Upper lobe of right lung (tissue), 1 donor: ENCODE data around the gene PAEP. TPM values are rescaled to one million over a fixed set of nuclear protein-coding genes. Genes with fewer than 3 reads are reported as not detected.
A peak's percentile ranks its signal among the peaks of the same experiment; 100 is the strongest.

Experiments
- ATAC-seq: fragments of 200-7000 bp; cut with Tn5 transposase; one replicate; pipeline ENCODE4 v1.9.1; 2020; ENCODE audit warnings: mild to moderate bottlenecking, moderate library complexity
- DNase-seq: peaks from one replicate; pipeline ENCODE4 v3.0.0-alpha.2; 2020
- H3K27ac ChIP-seq: fragments of 200-600 bp; one replicate; pipeline ENCODE4 v1.8.0; 2022
- H3K27me3 ChIP-seq: fragments of 200-600 bp; one replicate; pipeline ENCODE4 v1.8.0; 2022; ENCODE audit warnings: mild to moderate bottlenecking
- H3K36me3 ChIP-seq: fragments of 200-600 bp; one replicate; pipeline ENCODE4 v1.8.0; 2022
- H3K4me1 ChIP-seq: fragments of 200-600 bp; one replicate; pipeline ENCODE4 v1.8.0; 2022
- H3K4me3 ChIP-seq: fragments of 200-600 bp; one replicate; pipeline ENCODE4 v1.8.0; 2022; ENCODE audit warnings: mild to moderate bottlenecking
- H3K9me3 ChIP-seq: fragments of 200-600 bp; one replicate; pipeline ENCODE4 v1.8.0; 2022
- intact Hi-C: fragments of 100-400 bp; cut with DNase I; formaldehyde crosslinking; loops from one replicate; pipeline ENCODE4 v1.11.0; 2022
- total RNA-seq: library from RNA; stranded (reverse); fragmentation: NEBNext Ultra II Directional; extraction: Animal tissue kit (Norgen Biotek cat#: 25700); gene quantifications from one replicate; pipeline ENCODE4 v1.2.1, GENCODE V29; 2021
- TF ChIP-seq, protein P1 (sequence below): fragments of 200-600 bp; IDR thresholded peaks from one replicate; pipeline ENCODE4 v1.8.0; 2022; ENCODE audit warnings: antibody characterized with exemption
- donor health status: DM: no; HTN: yes; CAD: no; lungs with severe emphysema.

The PAEP gene
- total RNA-seq, 1 donor from 2014 or later: not detected

DNA sequence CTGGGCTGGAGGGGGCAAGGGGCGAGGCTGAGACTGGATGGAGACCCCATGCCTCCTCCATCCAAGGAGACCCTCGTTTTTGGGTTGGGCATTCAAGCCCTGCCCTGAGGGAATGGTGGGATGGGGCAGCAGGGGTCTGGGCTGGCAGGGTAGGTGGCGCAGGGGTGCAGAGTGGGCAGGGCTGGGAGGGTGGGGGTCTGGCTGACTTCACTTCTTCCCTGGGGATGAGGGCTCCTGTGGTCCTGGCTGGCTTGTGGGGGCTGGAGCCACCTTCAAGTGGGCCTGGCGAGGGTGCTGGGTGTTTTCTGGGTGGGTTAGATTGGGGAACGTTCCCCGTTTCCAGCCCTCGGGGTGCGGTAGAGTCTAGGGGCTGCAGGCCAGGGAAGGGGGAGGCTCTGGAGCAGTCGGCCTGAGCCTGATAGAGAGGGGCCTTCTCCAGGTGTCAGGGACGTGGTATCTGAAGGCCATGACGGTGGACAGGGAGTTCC lies 39.9 kb upstream of the PAEP start:
- Histone ChIP-seq H3K27me3 (peaks cover 8% of the 10 kb centered on the region), H3K27ac (no peak overlapping the region), H3K9me3 (no peaks in the 10 kb centered on the region), H3K36me3 (no peaks in the 10 kb centered on the region), H3K4me1 (no peaks in the 10 kb centered on the region), H3K4me3 (no peak overlapping the region)
- DNase-seq (no peak), ATAC-seq (no peak)
- TF ChIP-seq, protein P1, sequence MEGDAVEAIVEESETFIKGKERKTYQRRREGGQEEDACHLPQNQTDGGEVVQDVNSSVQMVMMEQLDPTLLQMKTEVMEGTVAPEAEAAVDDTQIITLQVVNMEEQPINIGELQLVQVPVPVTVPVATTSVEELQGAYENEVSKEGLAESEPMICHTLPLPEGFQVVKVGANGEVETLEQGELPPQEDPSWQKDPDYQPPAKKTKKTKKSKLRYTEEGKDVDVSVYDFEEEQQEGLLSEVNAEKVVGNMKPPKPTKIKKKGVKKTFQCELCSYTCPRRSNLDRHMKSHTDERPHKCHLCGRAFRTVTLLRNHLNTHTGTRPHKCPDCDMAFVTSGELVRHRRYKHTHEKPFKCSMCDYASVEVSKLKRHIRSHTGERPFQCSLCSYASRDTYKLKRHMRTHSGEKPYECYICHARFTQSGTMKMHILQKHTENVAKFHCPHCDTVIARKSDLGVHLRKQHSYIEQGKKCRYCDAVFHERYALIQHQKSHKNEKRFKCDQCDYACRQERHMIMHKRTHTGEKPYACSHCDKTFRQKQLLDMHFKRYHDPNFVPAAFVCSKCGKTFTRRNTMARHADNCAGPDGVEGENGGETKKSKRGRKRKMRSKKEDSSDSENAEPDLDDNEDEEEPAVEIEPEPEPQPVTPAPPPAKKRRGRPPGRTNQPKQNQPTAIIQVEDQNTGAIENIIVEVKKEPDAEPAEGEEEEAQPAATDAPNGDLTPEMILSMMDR: no peak
- intact Hi-C loops: no loop called here

DNA sequence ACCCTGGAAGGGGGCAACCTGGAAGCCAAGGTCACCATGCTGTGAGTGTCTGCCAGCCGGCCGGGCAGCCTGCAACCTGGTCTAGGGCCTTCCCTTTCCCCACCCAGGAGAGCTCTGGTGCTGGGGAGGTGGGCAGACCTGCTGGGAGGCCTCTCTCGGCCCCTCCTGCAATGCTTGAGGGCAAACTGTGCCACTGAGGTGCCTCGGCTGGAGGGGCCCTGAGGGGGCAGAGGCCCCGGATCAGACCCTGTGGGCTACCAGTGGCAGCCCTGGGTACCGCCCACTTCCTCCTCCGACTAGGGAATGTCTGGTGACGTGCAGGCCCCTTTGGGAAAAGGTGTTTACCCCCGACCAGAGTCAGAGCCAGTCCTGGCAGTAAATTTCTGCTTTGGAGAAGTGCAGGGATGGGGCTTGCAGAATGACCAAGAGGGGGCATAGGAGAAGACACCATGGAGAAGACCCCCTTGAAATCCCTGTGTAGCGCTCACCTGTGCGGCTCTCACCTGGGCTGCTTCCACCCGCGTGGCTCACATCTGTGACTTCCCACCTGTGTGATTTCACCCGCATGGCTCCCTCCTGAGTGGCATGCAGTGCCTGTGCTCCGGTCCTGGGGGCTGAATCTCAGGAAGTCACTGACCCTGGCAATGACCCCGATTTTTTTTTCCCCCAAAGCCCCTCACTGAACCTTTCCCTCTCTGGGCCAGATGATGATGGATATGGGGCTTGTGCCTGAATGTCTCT lies 39.2 kb upstream of the PAEP start:
- no peaks in the 10 kb centered on the region for H3K4me1 ChIP-seq
- TF ChIP-seq, protein P1: no peak
- H3K27ac ChIP-seq: no peak overlapping the region
- no peak overlapping the region for H3K4me3 ChIP-seq
- intact Hi-C loops: no loop called here
- DNase-seq: no peak
- no peaks in the 10 kb centered on the region for H3K9me3 ChIP-seq
- peaks cover 8% of the 10 kb centered on the region for H3K27me3 ChIP-seq
- no peaks in the 10 kb centered on the region for H3K36me3 ChIP-seq
- no peak for ATAC-seq

DNA sequence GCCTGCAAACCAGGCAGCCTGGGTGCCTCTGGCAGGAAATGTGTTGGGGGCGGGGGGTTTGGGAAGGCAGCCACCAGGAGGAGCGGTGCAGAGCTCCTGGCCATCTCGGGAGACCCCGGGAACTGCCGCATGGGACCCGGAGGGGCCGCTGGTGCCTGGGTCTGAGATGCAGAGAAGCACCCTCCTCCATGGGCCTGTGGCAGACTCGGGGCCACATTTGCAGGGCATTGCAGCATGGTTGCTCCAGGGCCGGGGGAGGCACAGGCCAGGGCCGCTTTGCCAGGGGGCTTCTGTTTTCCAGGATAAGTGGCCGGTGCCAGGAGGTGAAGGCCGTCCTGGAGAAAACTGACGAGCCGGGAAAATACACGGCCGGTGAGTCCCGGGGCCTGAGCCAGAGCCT lies 38.6 kb upstream of the PAEP start:
- Histone ChIP-seq H3K36me3 (no peaks in the 10 kb centered on the region), H3K27me3 (peaks cover 8% of the 10 kb centered on the region), H3K4me1 (no peaks in the 10 kb centered on the region), H3K4me3 (no peak overlapping the region), H3K9me3 (no peaks in the 10 kb centered on the region), H3K27ac (no peak overlapping the region)
- DNase-seq (peak; percentile 39), ATAC-seq (no peak)
- TF ChIP-seq, protein P1: no peak
- intact Hi-C loops: no loop called here

DNA sequence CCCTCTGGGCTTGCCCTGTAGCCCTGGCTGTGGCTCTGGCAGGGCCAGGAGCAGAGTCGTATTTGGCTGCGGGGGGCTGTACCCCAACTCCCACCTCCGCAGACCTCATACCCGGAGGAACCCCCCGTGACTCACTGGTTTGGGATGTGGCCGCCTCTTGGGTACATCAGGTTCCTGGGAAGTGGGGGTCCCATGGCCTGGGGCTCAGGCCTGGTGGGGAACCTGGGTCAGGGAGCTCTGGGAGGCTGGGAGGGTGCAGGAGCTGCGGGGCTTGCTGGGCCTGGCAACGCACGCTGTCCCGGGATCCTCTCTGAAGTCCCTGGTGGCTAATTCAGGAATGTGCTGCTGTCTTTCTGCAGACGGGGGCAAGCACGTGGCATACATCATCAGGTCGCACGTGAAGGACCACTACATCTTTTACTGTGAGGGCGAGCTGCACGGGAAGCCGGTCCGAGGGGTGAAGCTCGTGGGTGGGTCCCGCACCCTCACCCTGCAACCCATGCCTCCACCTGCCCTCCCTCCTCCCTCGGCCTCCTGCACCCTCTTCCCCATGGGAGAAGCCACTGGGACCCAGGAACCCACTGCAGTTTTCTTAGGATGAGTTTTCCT lies 37.9 kb upstream of the PAEP start:
- intact Hi-C loops: no loop called here
- Histone ChIP-seq H3K9me3 (no peaks in the 10 kb centered on the region), H3K36me3 (no peaks in the 10 kb centered on the region), H3K4me3 (no peak overlapping the region), H3K4me1 (no peaks in the 10 kb centered on the region), H3K27me3 (peaks cover 8% of the 10 kb centered on the region), H3K27ac (no peak overlapping the region)
- TF ChIP-seq, protein P1: no peak
- ATAC-seq (no peak), DNase-seq (peak; percentile 61)

DNA sequence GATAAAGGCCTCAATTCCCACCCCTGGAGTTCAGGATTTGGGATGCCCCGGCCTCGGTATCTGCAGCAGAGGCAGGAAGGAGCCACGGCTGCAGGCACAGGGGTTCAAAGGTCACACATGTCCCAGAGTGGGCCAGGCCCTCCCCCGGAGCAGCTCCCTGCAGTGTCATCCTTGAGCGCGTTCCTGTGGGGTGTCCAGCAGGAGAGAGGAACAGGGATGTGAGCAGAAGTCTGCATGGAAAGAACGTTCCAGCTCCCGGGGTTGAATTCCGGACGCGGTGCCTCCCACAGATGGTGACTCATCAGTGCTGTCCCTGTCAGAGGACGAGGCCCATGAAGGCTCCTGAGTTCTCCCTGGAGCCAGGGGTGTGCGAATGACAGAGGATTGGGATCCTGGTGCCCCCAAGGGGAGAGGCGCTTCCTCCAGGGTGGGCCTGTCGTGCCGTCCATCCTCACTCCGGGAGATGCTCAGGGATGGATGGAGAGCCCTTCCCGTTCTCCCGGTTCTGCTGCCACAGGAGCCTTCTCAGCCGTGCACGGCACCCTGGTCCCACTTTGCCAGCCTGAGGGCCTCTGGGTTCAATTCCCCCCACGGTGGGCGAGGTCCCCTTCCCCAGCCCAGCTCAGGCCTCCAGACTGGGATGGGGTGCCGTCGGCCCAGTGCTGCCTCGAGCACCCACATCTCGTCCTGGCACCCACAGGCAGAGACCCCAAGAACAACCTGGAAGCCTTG lies 37.3 kb upstream of the PAEP start:
- DNase-seq (peak; percentile 57), ATAC-seq (no peak)
- Histone ChIP-seq H3K9me3 (no peaks in the 10 kb centered on the region), H3K4me3 (no peak overlapping the region), H3K4me1 (no peaks in the 10 kb centered on the region), H3K27me3 (peaks cover 8% of the 10 kb centered on the region), H3K27ac (no peak overlapping the region), H3K36me3 (no peaks in the 10 kb centered on the region)
- TF ChIP-seq, protein P1: no peak
- intact Hi-C loops: no loop called here
